ENCODE results near the gene C19orf81. TPM values are rescaled to one million over a fixed set of nuclear protein-coding genes. Genes with fewer than 3 reads are reported as not detected.

Gene C19orf81
- total and polyA plus RNA-seq, 7 donors, result 0.50 to 1.8 (median 1.0) TPM; not detected in 3

DNA sequence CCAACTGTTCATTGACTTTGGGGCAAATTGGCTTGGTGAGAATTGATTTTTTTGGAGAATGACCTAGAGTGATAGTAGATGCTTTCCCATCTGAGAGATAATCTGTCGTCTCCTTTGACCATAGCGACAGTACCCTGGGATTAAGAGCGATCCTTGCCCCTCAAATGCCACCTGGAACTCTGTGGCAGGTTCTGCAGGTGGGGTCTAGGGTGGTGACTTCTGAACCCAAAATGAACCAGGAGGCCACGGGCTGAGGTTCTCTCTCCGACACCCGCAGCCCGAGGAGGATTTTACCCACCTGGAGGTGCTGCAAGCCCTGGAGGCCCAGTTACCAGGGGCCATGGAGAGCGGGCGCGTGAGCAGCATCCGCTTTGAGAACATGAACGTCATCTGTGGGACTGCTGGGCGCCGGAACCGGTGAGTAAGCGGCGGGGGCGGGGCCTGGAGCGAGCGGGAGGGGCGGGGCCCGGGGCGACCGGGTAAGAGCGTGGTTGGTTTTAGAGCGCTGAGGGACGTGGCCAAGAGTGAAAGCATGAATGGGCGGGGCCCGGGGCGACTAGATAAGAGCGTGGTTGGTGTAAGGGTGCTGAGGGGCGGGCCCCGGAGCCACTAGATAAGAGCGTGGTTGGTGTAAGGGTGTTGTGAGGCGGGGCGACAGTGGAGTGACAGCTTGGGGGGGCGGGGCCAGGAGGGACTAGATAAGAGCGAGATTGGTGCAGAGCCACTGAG lies 8.6 kb downstream of the C19orf81 start:
- Histone ChIP-seq H3K9me3 (no peaks in the 10 kb centered on the region), H3K27ac (no peak overlapping the region)
- 1 to 3% (median 1%) methylated on average over 38 of the region's 38 CpGs for WGBS, 3 donors

DNA sequence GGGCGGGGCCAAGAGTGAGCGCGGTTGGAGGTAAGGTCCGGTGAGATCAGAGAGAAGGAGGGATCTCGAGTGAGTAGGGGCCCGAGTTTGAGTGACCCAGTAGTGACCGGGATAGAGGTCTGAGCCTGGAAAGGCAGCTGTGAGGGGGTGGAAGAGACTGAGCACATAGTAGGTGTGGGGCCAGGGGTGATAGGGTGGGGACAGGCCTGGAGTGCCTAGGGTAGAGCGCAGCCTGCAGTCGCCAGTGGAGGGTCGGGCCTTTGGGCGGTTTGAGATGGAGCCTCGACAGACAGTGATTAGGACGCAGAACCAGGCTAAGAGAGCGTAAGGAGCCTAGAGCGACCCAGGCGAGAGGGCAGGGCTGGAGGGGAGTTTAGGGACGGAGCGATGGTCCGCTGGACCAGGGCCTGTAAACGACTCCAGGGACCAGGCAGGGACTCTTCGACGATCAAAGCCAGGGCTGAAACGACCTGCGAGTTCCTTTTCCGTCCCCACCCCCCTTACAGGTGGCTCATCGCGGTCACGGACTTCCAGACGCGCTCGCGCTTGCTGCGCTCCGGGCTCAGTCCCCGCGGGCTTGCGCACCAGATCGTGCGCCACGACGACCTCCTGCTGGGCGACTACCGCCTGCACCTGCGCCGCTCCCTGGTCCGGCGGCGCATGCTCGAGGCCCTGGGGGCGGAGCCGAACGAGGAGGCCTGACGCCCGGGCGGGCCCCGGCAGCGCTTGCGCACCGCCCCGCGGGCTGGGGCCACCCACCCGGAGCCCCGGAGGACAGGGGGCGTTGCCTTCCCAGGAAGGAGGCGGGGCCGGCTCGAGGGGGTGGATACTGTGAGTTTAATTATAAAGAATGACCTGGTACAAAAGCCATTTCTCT lies 9.4 kb downstream of the C19orf81 start:
- WGBS, 3 donors, result 1 to 2% (median 1%) methylated on average over 58 to 67 of the region's 67 CpGs
- Histone ChIP-seq H3K27me3 (ENCODE audit: insufficient read depth in 3 of 3, low read length in 2 of 3) (peaks cover 0 to 61% (median 21%) of the 10 kb centered on the region in 3 donors), H3K4me3 (peak overlapping the region; percentile 28), H3K4me1 (no peaks in the 10 kb centered on the region), H3K9me3 (no peaks in the 10 kb centered on the region), H3K27ac (no peak overlapping the region), H3K36me3 (ENCODE audit: insufficient read depth in 1 of 2, low read depth in 1 of 2) (no peaks in the 10 kb centered on the region)
- TF ChIP-seq, protein P1, sequence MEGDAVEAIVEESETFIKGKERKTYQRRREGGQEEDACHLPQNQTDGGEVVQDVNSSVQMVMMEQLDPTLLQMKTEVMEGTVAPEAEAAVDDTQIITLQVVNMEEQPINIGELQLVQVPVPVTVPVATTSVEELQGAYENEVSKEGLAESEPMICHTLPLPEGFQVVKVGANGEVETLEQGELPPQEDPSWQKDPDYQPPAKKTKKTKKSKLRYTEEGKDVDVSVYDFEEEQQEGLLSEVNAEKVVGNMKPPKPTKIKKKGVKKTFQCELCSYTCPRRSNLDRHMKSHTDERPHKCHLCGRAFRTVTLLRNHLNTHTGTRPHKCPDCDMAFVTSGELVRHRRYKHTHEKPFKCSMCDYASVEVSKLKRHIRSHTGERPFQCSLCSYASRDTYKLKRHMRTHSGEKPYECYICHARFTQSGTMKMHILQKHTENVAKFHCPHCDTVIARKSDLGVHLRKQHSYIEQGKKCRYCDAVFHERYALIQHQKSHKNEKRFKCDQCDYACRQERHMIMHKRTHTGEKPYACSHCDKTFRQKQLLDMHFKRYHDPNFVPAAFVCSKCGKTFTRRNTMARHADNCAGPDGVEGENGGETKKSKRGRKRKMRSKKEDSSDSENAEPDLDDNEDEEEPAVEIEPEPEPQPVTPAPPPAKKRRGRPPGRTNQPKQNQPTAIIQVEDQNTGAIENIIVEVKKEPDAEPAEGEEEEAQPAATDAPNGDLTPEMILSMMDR (IDR thresholded peaks at IDR 0.05), result no peak
- DNase-seq (peak; percentile 49 to 60), ATAC-seq (peak in 3 of 4 donors; percentile 34 to 64 (median 43))
- intact Hi-C loops (cut with DNase I), result no loop called here

More for the DNA sequence above, 8.6 kb downstream of the C19orf81 start:
- H3K27me3 ChIP-seq (ENCODE audit: insufficient read depth in 3 of 3, low read length in 2 of 3), result peaks cover 0 to 56% (median 17%) of the 10 kb centered on the region in 3 donors
- intact Hi-C loops (cut with DNase I), result no loop called here
- TF ChIP-seq, protein P1 (IDR thresholded peaks at IDR 0.05), result no peak
- DNase-seq (peak; percentile 82), ATAC-seq (peak; percentile 72 to 89 (median 80))
- H3K36me3 ChIP-seq (ENCODE audit: insufficient read depth in 1 of 2, low read depth in 1 of 2), result no peaks in the 10 kb centered on the region
- H3K4me3 ChIP-seq, result no peak overlapping the region
- no peaks in the 10 kb centered on the region for H3K4me1 ChIP-seq

DNA sequence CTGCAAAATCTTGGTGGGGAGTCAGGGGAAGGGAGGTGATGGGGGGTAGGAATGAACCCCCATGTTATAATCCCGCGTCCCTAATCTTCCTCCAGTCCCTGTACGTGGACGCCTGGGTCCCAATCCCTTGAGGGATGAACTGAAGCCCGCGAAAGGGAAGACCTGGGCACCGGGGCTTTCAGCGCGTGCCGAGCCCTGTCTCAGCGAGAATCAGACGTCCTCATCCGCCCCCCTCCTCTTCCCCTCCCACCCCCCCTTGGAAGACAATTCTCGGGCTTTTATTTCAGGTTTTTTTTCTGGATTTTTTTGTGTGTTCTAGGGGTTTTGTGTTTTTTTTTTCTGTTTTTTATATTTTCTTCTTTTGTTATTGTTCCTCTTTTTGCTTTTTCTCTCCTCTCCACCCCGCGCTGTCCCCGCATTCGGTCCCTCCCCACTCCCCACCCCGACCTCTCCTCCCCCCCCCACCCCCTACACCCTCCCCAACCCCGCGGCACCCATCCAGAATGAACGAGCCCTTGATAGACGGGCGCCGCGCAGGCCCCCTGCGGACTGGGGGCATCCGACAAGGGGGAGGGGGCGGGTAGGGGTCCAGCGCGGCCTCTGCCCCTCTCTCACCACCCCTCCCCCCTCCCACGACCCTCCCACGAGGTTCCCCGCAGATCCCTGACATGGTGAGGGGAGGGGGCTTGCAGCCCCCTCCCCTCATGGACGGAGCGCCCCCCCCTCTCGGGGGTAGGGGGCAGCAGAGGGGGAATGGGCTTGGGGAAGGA lies 10.3 kb downstream of the C19orf81 start:
- 0 to 2% (median 1%) methylated on average over 19 to 37 of the region's 37 CpGs for WGBS, 3 donors
- Histone ChIP-seq H3K27ac (no peak overlapping the region), H3K4me1 (no peaks in the 10 kb centered on the region), H3K36me3 (ENCODE audit: insufficient read depth in 1 of 2, low read depth in 1 of 2) (no peaks in the 10 kb centered on the region), H3K9me3 (no peaks in the 10 kb centered on the region), H3K4me3 (no peak overlapping the region), H3K27me3 (ENCODE audit: insufficient read depth in 3 of 3, low read length in 2 of 3) (peaks cover 0 to 61% (median 21%) of the 10 kb centered on the region in 3 donors)
- intact Hi-C loops (cut with DNase I), result no loop called here
- DNase-seq (no peak), ATAC-seq (no peak)
- TF ChIP-seq, protein P1 (IDR thresholded peaks at IDR 0.05), result no peak

DNA sequence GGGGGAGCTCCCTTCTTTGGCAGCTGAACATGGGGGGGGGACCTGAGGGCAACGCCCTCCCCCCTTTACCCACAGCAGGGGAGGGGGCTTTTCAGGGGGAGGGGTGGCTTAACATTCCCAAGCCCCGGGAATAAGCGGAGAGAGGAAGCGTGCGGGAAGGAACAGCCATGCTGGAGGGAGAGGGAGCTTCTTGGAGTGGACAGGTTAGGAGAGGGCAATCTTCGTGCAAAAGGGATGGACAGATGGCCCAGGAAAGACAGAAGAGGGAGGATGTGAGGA lies 10.8 kb downstream of the C19orf81 start:
- no peak for ATAC-seq
- WGBS, 3 donors, result 7 to 17% (median 16%) methylated on average over 5 to 6 of the region's 6 CpGs
- no peak overlapping the region for H3K4me3 ChIP-seq
- H3K36me3 ChIP-seq (ENCODE audit: insufficient read depth in 1 of 2, low read depth in 1 of 2), result no peaks in the 10 kb centered on the region
- H3K4me1 ChIP-seq, result no peaks in the 10 kb centered on the region
- intact Hi-C loops (cut with DNase I), result no loop called here
- H3K9me3 ChIP-seq, result no peaks in the 10 kb centered on the region
- H3K27ac ChIP-seq, result no peak overlapping the region
- DNase-seq, result no peak
- H3K27me3 ChIP-seq (ENCODE audit: insufficient read depth in 3 of 3, low read length in 2 of 3), result peaks cover 0 to 61% (median 21%) of the 10 kb centered on the region in 3 donors
- TF ChIP-seq, protein P1 (IDR thresholded peaks at IDR 0.05), result no peak
